ENCODE results near the gene ATP10B. TPM values are rescaled to one million over a fixed set of nuclear protein-coding genes. Genes with fewer than 3 reads are reported as not detected.

ATP10B gene
- total RNA-seq, 2 donors from 2014 or later, result 1.3 to 2.1 TPM

GRCh38 chr5:160555971-160556631 is 295.9 kb downstream of the ATP10B start:
- 81 to 85% methylated on average over 4 to 6 of the region's 6 CpGs for WGBS, 2 donors
- DNase-seq, result peak in 2 of 4 donors; percentile 8 to 16
- H3K4me1 ChIP-seq, result no peaks in the 10 kb centered on the region
- H3K27me3 ChIP-seq, result no peaks in the 10 kb centered on the region
- intact Hi-C loops (cut with DNase I), result no loop called here
- no peaks in the 10 kb centered on the region for H3K9me3 ChIP-seq
- no peak overlapping the region for H3K4me3 ChIP-seq
- H3K27ac ChIP-seq, result no peak overlapping the region
- no peak for TF ChIP-seq POLR2A (IDR thresholded peaks at IDR 0.05)
- TF ChIP-seq, protein P1, sequence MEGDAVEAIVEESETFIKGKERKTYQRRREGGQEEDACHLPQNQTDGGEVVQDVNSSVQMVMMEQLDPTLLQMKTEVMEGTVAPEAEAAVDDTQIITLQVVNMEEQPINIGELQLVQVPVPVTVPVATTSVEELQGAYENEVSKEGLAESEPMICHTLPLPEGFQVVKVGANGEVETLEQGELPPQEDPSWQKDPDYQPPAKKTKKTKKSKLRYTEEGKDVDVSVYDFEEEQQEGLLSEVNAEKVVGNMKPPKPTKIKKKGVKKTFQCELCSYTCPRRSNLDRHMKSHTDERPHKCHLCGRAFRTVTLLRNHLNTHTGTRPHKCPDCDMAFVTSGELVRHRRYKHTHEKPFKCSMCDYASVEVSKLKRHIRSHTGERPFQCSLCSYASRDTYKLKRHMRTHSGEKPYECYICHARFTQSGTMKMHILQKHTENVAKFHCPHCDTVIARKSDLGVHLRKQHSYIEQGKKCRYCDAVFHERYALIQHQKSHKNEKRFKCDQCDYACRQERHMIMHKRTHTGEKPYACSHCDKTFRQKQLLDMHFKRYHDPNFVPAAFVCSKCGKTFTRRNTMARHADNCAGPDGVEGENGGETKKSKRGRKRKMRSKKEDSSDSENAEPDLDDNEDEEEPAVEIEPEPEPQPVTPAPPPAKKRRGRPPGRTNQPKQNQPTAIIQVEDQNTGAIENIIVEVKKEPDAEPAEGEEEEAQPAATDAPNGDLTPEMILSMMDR (IDR thresholded peaks at IDR 0.05), result no peak
- no peaks in the 10 kb centered on the region for H3K36me3 ChIP-seq (replicated peaks in 1 of 2; ENCODE audit: insufficient read depth in 1 of 2, low read depth in 2 of 2)
- no peak for ATAC-seq

DNA sequence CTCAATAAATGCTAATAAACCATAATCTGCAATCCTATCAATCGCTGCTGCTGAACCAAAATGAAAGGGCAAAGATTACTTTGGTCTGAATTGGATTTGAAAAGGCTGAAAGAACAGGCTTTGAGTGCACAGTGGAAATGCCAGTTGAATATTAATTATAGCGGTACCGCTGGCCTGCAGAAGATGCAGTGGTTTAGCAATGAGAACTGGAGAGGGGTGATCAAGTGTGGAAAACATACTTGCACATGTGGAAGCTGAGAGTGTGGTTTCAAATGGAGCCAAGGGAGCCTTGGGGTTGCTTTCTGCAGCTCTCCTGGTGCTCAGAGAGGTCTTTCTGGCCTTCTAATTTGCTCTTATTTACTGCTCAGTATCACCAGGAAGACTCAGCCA is 296.4 kb downstream of the ATP10B start:
- Histone ChIP-seq H3K36me3 (replicated peaks in 1 of 2; ENCODE audit: insufficient read depth in 1 of 2, low read depth in 2 of 2) (no peaks in the 10 kb centered on the region), H3K4me3 (no peak overlapping the region), H3K4me1 (no peaks in the 10 kb centered on the region), H3K27ac (no peak overlapping the region), H3K27me3 (no peaks in the 10 kb centered on the region), H3K9me3 (no peaks in the 10 kb centered on the region)
- no peak for DNase-seq
- 79 to 95% methylated on average over 3 of the region's 3 CpGs for WGBS, 2 donors
- no peak for ATAC-seq
- intact Hi-C loops (cut with DNase I), result no loop called here
- TF ChIP-seq, protein P1 (IDR thresholded peaks at IDR 0.05), result no peak
- no peak for TF ChIP-seq POLR2A (IDR thresholded peaks at IDR 0.05)

DNA sequence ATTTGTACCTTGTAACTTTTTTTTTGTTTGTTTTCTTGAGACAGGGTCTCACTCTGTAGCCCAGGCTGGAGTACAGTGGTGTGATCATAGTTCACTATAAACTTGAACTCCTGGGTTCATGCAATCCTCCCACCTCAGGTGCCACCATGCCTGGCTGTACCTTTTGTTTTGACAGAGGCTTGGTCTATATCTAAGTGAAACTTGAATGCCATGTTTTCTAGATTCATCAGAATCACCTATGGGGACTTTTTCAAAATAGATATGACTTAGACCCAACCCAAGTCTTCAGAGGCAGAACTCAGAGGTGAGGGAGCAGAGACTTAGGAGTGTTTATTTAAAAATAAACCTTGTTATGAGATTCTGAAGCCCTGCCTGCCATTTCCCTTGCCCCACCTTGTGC is 301.9 kb downstream of the ATP10B start:
- DNase-seq (no peak), ATAC-seq (no peak)
- intact Hi-C loops (cut with DNase I), result no loop called here
- Histone ChIP-seq H3K4me3 (no peak overlapping the region), H3K4me1 (no peaks in the 10 kb centered on the region), H3K9me3 (no peaks in the 10 kb centered on the region), H3K36me3 (replicated peaks in 1 of 2; ENCODE audit: insufficient read depth in 1 of 2, low read depth in 2 of 2) (no peaks in the 10 kb centered on the region), H3K27ac (no peak overlapping the region), H3K27me3 (no peaks in the 10 kb centered on the region)
- no peak for TF ChIP-seq POLR2A (IDR thresholded peaks at IDR 0.05)
- TF ChIP-seq, protein P1 (IDR thresholded peaks at IDR 0.05), result no peak

DNA sequence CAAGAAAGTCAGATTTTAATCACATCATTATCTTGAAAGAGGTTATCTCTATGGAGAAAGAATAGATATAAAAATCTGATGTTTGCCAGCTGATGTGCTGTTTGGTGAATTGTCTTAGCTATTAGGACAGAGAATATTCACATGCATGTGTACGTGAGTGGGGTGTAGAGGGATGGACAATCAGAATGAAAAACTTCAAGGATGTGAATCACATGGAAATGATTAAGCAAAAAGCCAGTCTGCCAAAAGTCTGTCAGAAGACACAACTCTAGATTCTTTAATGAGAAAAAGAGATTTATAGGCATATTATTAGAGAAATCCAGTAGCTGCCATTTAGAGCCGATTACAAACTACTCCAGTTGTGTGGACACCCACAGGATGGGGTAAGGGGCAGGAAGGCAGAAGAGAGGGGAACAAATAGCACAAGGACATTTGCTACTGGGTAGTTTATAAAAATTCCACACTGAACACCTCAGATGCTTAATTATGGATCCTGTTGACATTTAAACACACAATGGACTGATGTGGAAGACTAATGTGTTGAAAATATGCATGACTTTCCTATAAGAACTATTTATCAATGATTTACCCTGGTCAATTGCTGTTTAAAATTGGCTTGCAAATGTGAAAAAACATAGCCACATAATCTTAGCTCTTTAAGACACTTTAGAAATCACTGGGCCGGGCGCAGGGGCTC is 302.9 kb downstream of the ATP10B start:
- Histone ChIP-seq H3K36me3 (replicated peaks in 1 of 2; ENCODE audit: insufficient read depth in 1 of 2, low read depth in 2 of 2) (no peaks in the 10 kb centered on the region), H3K27me3 (no peaks in the 10 kb centered on the region), H3K4me1 (no peaks in the 10 kb centered on the region), H3K27ac (no peak overlapping the region), H3K9me3 (no peaks in the 10 kb centered on the region), H3K4me3 (no peak overlapping the region)
- ATAC-seq (peak; percentile 48), DNase-seq (no peak)
- intact Hi-C loops (cut with DNase I), result no loop called here
- TF ChIP-seq, protein P1 (IDR thresholded peaks at IDR 0.05), result no peak
- TF ChIP-seq POLR2A (IDR thresholded peaks at IDR 0.05), result no peak
- WGBS, 2 donors, result 35 to 43% methylated on average over 4 of the region's 4 CpGs

GRCh38 chr5:160547872-160548271 is 304.1 kb downstream of the ATP10B start:
- no peak for DNase-seq
- Histone ChIP-seq H3K36me3 (replicated peaks in 1 of 2; ENCODE audit: insufficient read depth in 1 of 2, low read depth in 2 of 2) (no peaks in the 10 kb centered on the region), H3K4me3 (no peak overlapping the region), H3K27me3 (no peaks in the 10 kb centered on the region), H3K27ac (no peak overlapping the region), H3K9me3 (no peaks in the 10 kb centered on the region), H3K4me1 (no peaks in the 10 kb centered on the region)
- intact Hi-C loops (cut with DNase I), result no loop called here
- ATAC-seq, result no peak
- 87 to 93% methylated on average over 1 of the region's 1 CpG for WGBS, 2 donors
- no peak for TF ChIP-seq POLR2A (IDR thresholded peaks at IDR 0.05)
- TF ChIP-seq, protein P1 (IDR thresholded peaks at IDR 0.05), result no peak
